Tibial artery (tissue), 4 donors: ENCODE data around the gene GTPBP4.

Source experiments
- DNase-seq, 2 donors: peaks; one replicate each; pipeline ENCODE4 v3.0.0-alpha.2; 2019
- H3K27ac ChIP-seq, 2 donors: fragments of 200-600 bp; sonication (generic) in 1 of 2; 1 replicate in 1 of 2; 2 replicates in 1 of 2; pipeline ENCODE4 v1.5.1; 2018 to 2019; ENCODE audit warnings: mild to moderate bottlenecking in 1 of 2
- H3K27me3 ChIP-seq, 2 donors: fragments of 200-600 bp; sonication (generic) in 1 of 2; one replicate each; pipeline versions ENCODE4 v1.5.1 to v1.6.0; 2016 to 2019
- H3K36me3 ChIP-seq, 3 donors: fragments of 200-600 bp; sonication (generic) in 2 of 3; one replicate each; pipeline ENCODE4 v1.5.1; 2016 to 2019; ENCODE audit warnings: mild to moderate bottlenecking in 2 of 3
- H3K4me1 ChIP-seq, 4 donors: fragments of 200-600 bp; sonication (generic) in 2 of 4; 1 replicate in 3 of 4; 2 replicates in 1 of 4; pipeline ENCODE4 v1.5.1; 2016 to 2019
- H3K4me3 ChIP-seq, 2 donors: fragments of 200-600 bp; sonication (generic) in 1 of 2; 1 replicate in 1 of 2; 2 replicates in 1 of 2; pipeline ENCODE4 v1.5.1; 2018 to 2019; ENCODE audit warnings: mild to moderate bottlenecking in 2 of 2
- H3K9me3 ChIP-seq, 3 donors: fragments of 200-600 bp; sonication (generic) in 1 of 3; one replicate each; pipeline ENCODE4 v1.5.1; 2016 to 2019
- intact Hi-C: fragments of 100-400 bp; cut with DNase I; formaldehyde crosslinking; loops from one replicate; pipeline ENCODE4 v1.15.0; 2023; ENCODE audit warnings: low total_unique reads
- TF ChIP-seq, protein P1 (sequence below), 2 experiments: fragments of 200-600 bp in 1 of 2; fragments of 450-650 bp in 1 of 2; IDR thresholded peaks; one replicate each; pipeline ENCODE4 v1.5.1; 2017 to 2019; ENCODE audit warnings: antibody characterized with exemption in 2 of 2, mild to moderate bottlenecking in 1 of 2, moderate library complexity in 1 of 2

Gene GTPBP4

DNA sequence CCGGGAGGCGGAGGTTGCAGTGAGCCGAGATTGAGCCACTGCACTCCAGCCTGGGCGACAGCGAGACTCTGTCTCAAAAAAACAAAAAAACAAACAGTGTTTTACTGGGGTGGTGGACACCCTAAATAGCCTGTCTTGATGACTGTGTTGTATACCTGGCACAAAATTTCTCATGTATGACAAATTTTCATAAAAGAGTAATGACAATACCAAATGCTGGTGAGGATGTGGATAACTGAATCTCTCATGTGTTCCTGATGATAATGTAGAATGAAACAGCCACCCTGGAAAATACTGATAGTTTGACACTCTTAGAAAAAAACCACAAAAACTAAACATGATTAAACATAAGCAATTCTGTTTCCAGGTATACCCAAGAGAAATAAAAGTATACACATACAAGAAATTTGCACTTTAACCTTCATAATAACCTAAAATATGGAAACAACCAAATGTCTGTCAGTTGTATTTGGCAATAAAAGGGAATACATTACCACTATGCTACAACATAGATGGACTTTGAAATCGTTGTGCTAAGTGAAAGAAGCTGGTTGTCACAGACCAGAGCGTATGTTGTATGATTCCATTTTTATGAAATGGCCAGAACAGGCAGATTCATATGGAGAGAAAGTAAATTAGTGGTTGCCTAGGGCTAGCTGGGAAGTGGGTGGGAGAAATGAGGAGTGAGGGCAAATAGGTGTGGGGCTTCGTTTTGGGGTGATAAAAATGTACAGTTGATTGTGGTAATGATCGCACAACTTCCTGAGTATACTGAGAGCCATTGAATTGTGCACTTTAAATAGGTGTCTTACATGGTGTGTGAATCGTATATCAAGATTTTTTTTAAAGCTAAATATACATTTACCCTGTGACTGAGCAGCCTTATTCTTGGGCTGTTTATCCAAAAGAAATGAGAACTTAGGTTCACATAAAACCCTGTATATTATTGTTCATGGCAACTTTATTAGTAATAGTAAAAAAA, 80.4 kb downstream of the GTPBP4 start:
- no peaks in the 10 kb centered on the region for H3K9me3 ChIP-seq
- no peaks in the 10 kb centered on the region for H3K27me3 ChIP-seq
- no peak for DNase-seq
- no peaks in the 10 kb centered on the region for H3K4me1 ChIP-seq
- peaks cover 11 to 18% (median 17%) of the 10 kb centered on the region in 3 donors for H3K36me3 ChIP-seq
- TF ChIP-seq, protein P1, sequence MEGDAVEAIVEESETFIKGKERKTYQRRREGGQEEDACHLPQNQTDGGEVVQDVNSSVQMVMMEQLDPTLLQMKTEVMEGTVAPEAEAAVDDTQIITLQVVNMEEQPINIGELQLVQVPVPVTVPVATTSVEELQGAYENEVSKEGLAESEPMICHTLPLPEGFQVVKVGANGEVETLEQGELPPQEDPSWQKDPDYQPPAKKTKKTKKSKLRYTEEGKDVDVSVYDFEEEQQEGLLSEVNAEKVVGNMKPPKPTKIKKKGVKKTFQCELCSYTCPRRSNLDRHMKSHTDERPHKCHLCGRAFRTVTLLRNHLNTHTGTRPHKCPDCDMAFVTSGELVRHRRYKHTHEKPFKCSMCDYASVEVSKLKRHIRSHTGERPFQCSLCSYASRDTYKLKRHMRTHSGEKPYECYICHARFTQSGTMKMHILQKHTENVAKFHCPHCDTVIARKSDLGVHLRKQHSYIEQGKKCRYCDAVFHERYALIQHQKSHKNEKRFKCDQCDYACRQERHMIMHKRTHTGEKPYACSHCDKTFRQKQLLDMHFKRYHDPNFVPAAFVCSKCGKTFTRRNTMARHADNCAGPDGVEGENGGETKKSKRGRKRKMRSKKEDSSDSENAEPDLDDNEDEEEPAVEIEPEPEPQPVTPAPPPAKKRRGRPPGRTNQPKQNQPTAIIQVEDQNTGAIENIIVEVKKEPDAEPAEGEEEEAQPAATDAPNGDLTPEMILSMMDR (IDR thresholded peaks at IDR 0.05): no peak
- no peak overlapping the region for H3K4me3 ChIP-seq
- intact Hi-C loops: no loop called here
- no peak overlapping the region for H3K27ac ChIP-seq
